ENCODE measurements around the gene IGF2. TPM values are rescaled to one million over a fixed set of nuclear protein-coding genes. Genes with fewer than 3 reads are reported as not detected.

IGF2 gene
- total and polyA plus RNA-seq, 2 of the 8 experiments (the other 6 are each of a cell fraction or from before 2014, with no cell fraction given): 0.74 to 1.5 TPM

- H2BK20ac ChIP-seq (ENCODE audit: low read length): no peak overlapping the region
- H3K9me3 ChIP-seq (ENCODE audit: insufficient read depth in 2 of 2, low read depth in 1 of 2, low read length in 1 of 2): no peaks in the 10 kb centered on the region
- peaks cover 0 to 14% (median 0%) of the 10 kb centered on the region in 4 experiments; a peak in 3 of 7 replicates for H3K27me3 ChIP-seq (replicated peaks in 1 of 4; ENCODE audit: control insufficient read depth in 3 of 4, extremely low read depth in 1 of 4, insufficient read depth in 3 of 4, low read length in 3 of 4)
- FAIRE-seq (no peak), DNase-seq (ENCODE audit: low read depth in 1 of 2, low spot score in 2 of 2) (no peak)
- no peak overlapping the region for H2BK12ac ChIP-seq (ENCODE audit: low read depth, low read length)
- WGBS, 2 experiments (ENCODE audit: extremely low coverage in 1 of 2, insufficient coverage in 1 of 2, insufficient read length in 1 of 2, insufficient replicate concordance in 2 of 2, low coverage in 1 of 2, low lambda C conversion rate in 2 of 2, missing lambda C conversion rate in 1 of 2): 94% methylated on average over 8 of the region's 12 CpGs; no CpG with 5 or more reads in 1 of the 2 experiments
- no peak overlapping the region for H3K27ac ChIP-seq (ENCODE audit: low read depth, low read length)
- H3K4me3 ChIP-seq (ENCODE audit: extremely low read depth in 1 of 4, insufficient read depth in 2 of 4, low read depth in 3 of 4, low read length in 4 of 4): no peak overlapping the region
- H2AK5ac ChIP-seq (ENCODE audit: low read depth, low read length): no peak overlapping the region
- ChIA-PET POLR2A (ENCODE audit: partially characterized antibody) (no interaction called here), CTCF (ENCODE audit: partially characterized antibody) (interaction anchor here (0.6 to 20.6 kb wide), 12 partner anchors 10 to 767 kb away, joined by 3 to 416 read pairs (median 6); partner anchors contain the start of genes INS and MRPL23)
- no peak overlapping the region for H3K9ac ChIP-seq (replicated peaks in 1 of 4; ENCODE audit: extremely low read depth in 1 of 4, low read depth in 3 of 4, low read length in 3 of 4)
- no peak overlapping the region for H4K8ac ChIP-seq (ENCODE audit: extremely low read depth, insufficient read depth, low read length)
- H2BK15ac ChIP-seq (ENCODE audit: low read length): no peak overlapping the region
- no peak overlapping the region for H4K91ac ChIP-seq (replicated peaks; ENCODE audit: insufficient read length, low read length)
- H4K20me1 ChIP-seq (replicated peaks in 1 of 2; ENCODE audit: control insufficient read depth in 1 of 2, insufficient read depth in 2 of 2, low read length in 2 of 2): peaks cover 0 to 3% of the 10 kb centered on the region in 2 experiments
- no peaks in the 10 kb centered on the region for H3K23me2 ChIP-seq (ENCODE audit: low read depth, low read length)
- H3K79me2 ChIP-seq (ENCODE audit: control insufficient read depth in 1 of 2, insufficient read depth in 2 of 2, low read length in 2 of 2): no peaks in the 10 kb centered on the region
- H3K36me3 ChIP-seq (ENCODE audit: control insufficient read depth in 2 of 4, insufficient read depth in 4 of 4, low read length in 3 of 4): no peaks in the 10 kb centered on the region
- H2AFZ ChIP-seq (ENCODE audit: low read length): no peak overlapping the region
- H3K79me1 ChIP-seq (ENCODE audit: low read depth, low read length): no peaks in the 10 kb centered on the region
- H2BK120ac ChIP-seq (replicated peaks; ENCODE audit: low read depth, low read length): no peak overlapping the region
- H3K56ac ChIP-seq (replicated peaks; ENCODE audit: insufficient read length, low read depth, low read length): no peak overlapping the region
- no peak overlapping the region for H3K18ac ChIP-seq (ENCODE audit: extremely low read depth, low read length)
- H2BK5ac ChIP-seq (ENCODE audit: low read depth, low read length): no peak overlapping the region
- H3K23ac ChIP-seq (ENCODE audit: insufficient read length): no peak overlapping the region
- no peak overlapping the region for H3K14ac ChIP-seq (ENCODE audit: insufficient read length)
- H3K4me2 ChIP-seq (ENCODE audit: insufficient read depth in 1 of 2, low read depth in 2 of 2, low read length in 2 of 2): no peak overlapping the region
- H3K4me1 ChIP-seq (replicated peaks in 1 of 4; ENCODE audit: control insufficient read depth in 3 of 4, insufficient read depth in 4 of 4, low read length in 3 of 4): peaks cover 0 to 3% (median 0%) of the 10 kb centered on the region in 4 experiments; a peak in 1 of 7 replicates
- H3K4ac ChIP-seq (replicated peaks; ENCODE audit: insufficient read length, low read depth, low read length): no peak overlapping the region
- no peak overlapping the region for H4K5ac ChIP-seq (ENCODE audit: insufficient read length, low read depth, low read length)
- TF ChIP-seq TAF7 (optimal IDR thresholded peaks at IDR 0.05; ENCODE audit: borderline replicate concordance, low read depth, low read length) (no peak), POU5F1 (IDR thresholded peaks at IDR 0.05; ENCODE audit: low read depth, low read length) (no peak), ZNF274 (IDR thresholded peaks at IDR 0.05; ENCODE audit: borderline replicate concordance, extremely low read depth, low read length) (no peak), BACH1 (IDR thresholded peaks at IDR 0.05; ENCODE audit: low read length) (no peak), CBX5 (IDR thresholded peaks at IDR 0.05; ENCODE audit: low read depth, low read length) (no peak), SP2 (IDR thresholded peaks at IDR 0.05; ENCODE audit: low read length) (no peak), TEAD4 (IDR thresholded peaks at IDR 0.05; ENCODE audit: low read depth, low read length) (no peak)
Observed at GRCh38 chr11:2163428-2163978, 24.3 kb upstream of the IGF2 start.

All from H1 (cell line).